SJCRH30 (cell line): ENCODE measurements around the gene PASK. TPM values are rescaled to one million over a fixed set of nuclear protein-coding genes. Genes with fewer than 3 reads are reported as not detected.

Source experiments
- DNase-seq, 2 experiments: peaks; one replicate each; pipeline ENCODE4 v3.0.0-alpha.2; 2015 to 2020
- H3K27ac ChIP-seq: fragments of 250-450 bp; sonication (Bioruptor Pico); 2 replicates; pipeline ENCODE4 v1.5.1; 2020; ENCODE audit warnings: mild to moderate bottlenecking, moderate library complexity
- H3K27me3 ChIP-seq: fragments of 250-450 bp; sonication (Bioruptor Pico); 2 replicates; pipeline ENCODE4 v1.5.1; 2020; ENCODE audit warnings: mild to moderate bottlenecking, moderate library complexity
- H3K36me3 ChIP-seq: fragments of 250-450 bp; sonication (Bioruptor Pico); 2 replicates; pipeline ENCODE4 v1.5.1; 2020; ENCODE audit warnings: mild to moderate bottlenecking, moderate library complexity
- H3K4me1 ChIP-seq: fragments of 250-450 bp; sonication (Bioruptor Pico); 2 replicates; pipeline ENCODE4 v1.5.1; 2020; ENCODE audit warnings: mild to moderate bottlenecking, moderate library complexity
- H3K4me3 ChIP-seq: fragments of 250-450 bp; sonication (Bioruptor Pico); 2 replicates; pipeline ENCODE4 v1.5.1; 2020; ENCODE audit warnings: mild to moderate bottlenecking, moderate library complexity
- H3K9me3 ChIP-seq: fragments of 250-450 bp; sonication (Bioruptor Pico); replicated peaks from 2 replicates; pipeline ENCODE4 v1.5.1; 2020; ENCODE audit warnings: mild to moderate bottlenecking, moderate library complexity
- total RNA-seq: library from RNA; depleted of rRNA; stranded (reverse); fragments of >200 nt; shearing (Covaris generic); gene quantifications from 2 replicates; pipeline ENCODE4 v1.2.3, GENCODE V29; 2014; rRNA removed

Gene PASK
- total RNA-seq, 1 experiment from 2014 or later = 23.3 TPM

DNA sequence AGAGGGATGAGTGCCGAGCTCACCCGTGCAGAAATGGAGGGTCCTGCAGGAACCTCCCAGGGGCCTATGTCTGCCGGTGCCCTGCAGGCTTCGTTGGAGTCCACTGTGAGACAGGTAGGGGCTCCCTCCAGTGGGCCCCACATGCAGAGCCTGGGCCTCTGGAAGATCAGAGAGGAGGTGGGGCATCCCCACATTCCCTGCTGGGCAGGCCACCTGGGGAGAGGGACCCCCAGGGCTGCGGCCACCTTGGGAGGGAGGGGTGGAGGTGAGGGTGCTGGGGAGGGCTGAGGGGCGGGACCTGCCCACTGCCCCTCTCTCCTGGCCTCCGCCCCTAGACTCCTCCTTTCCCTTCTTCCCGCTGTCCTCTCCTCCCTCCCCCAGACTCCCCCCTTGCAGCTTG is 85.7 kb downstream of the PASK start:
- DNase-seq = no peak
- no peaks in the 10 kb centered on the region for H3K27me3 ChIP-seq
- peaks cover 8% of the 10 kb centered on the region; the same call in 1 of the 2 replicates for H3K4me1 ChIP-seq
- H3K4me3 ChIP-seq = no peak overlapping the region
- no peak overlapping the region for H3K27ac ChIP-seq
- H3K36me3 ChIP-seq = no peaks in the 10 kb centered on the region
- H3K9me3 ChIP-seq = peaks cover 4% of the 10 kb centered on the region; the same call in 1 of the 2 replicates

GRCh38 chr2:241063093-241063551 is 86.2 kb downstream of the PASK start:
- peaks cover 8% of the 10 kb centered on the region; the same call in 1 of the 2 replicates for H3K4me1 ChIP-seq
- no peaks in the 10 kb centered on the region for H3K27me3 ChIP-seq
- H3K27ac ChIP-seq = no peak overlapping the region
- H3K4me3 ChIP-seq = no peak overlapping the region
- no peak for DNase-seq
- H3K36me3 ChIP-seq = no peaks in the 10 kb centered on the region
- peaks cover 4% of the 10 kb centered on the region; the same call in 1 of the 2 replicates for H3K9me3 ChIP-seq

- peak in 1 of 2 experiments; percentile 37 for DNase-seq
- Histone ChIP-seq H3K27me3 (no peaks in the 10 kb centered on the region), H3K4me1 (peaks cover 8% of the 10 kb centered on the region; the same call in 1 of the 2 replicates), H3K36me3 (no peaks in the 10 kb centered on the region), H3K4me3 (no peak overlapping the region), H3K9me3 (peaks cover 4% of the 10 kb centered on the region; the same call in 1 of the 2 replicates), H3K27ac (no peak overlapping the region)
Observed at GRCh38 chr2:241062389-241063092, 86.7 kb downstream of the PASK start.

DNA sequence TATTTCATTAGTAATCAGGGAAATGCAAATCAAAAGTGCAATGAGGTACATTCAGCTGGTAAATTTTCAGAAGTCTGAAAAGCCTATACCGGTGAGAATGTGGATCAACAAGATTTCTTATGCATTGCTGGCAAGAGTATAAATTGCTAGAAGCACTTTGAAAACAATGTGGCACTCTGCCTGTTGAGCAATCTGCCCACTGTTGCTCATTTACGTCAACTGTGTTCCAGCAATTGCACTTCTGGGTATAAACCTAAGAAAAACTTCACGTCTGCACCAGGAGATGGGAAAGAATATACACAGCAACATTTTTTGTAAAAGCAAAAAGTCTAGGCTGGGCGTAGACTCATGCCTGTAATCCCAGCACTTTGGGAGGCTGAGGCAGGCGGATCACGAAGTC is 88.0 kb downstream of the PASK start:
- Histone ChIP-seq H3K4me1 (peaks cover 8% of the 10 kb centered on the region; the same call in 1 of the 2 replicates), H3K27me3 (no peaks in the 10 kb centered on the region), H3K36me3 (no peaks in the 10 kb centered on the region), H3K4me3 (no peak overlapping the region), H3K9me3 (peaks cover 4% of the 10 kb centered on the region; the same call in 1 of the 2 replicates), H3K27ac (no peak overlapping the region)
- DNase-seq = no peak

Other genes with a start within 250 kb of the PASK start
- gene CROCC2, start 243.1 kb downstream of the PASK start, total RNA-seq = 0.15 and 0.26 TPM in 2 replicates
- 22.3 and 28.4 TPM in 2 replicates for gene SNED1, start 150.9 kb downstream of the PASK start, total RNA-seq
- 44.7 and 49.0 TPM in 2 replicates for gene MTERF4, start 47.2 kb downstream of the PASK start, total RNA-seq
- 72.8 and 78.6 TPM in 2 replicates for gene PPP1R7, start 995 bp upstream of the PASK start, total RNA-seq
- gene ANO7, start 39.2 kb upstream of the PASK start, total RNA-seq = 2.3 and 3.2 TPM in 2 replicates
- 522 and 557 TPM in 2 replicates for gene HDLBP, start 166.2 kb upstream of the PASK start, total RNA-seq
- gene SEPTIN2, start 166.5 kb upstream of the PASK start, total RNA-seq = 589 and 661 TPM in 2 replicates
- gene FARP2, start 206.8 kb upstream of the PASK start, total RNA-seq = 68.6 and 69.6 TPM in 2 replicates